GM12801 (cell line): ENCODE data around the gene RTN4R.

ENCODE experiments used
- CTCF ChIP-seq: IDR thresholded peaks from one replicate; pipeline ENCODE4 v1.5.1; 2011; ENCODE audit warnings: control low read depth; ENCODE audit not compliant: insufficient read length; ENCODE audit errors: extremely low read depth

The RTN4R gene

GRCh38 chr22:20251491-20251890 lies 16.6 kb downstream of the RTN4R start:
- TF ChIP-seq CTCF: no peak

GRCh38 chr22:20249797-20250354 lies 18.2 kb downstream of the RTN4R start:
- TF ChIP-seq CTCF: no peak

- TF ChIP-seq CTCF: no peak
Observed at GRCh38 chr22:20248461-20248978, 19.6 kb downstream of the RTN4R start.

GRCh38 chr22:20247608-20248171 lies 20.4 kb downstream of the RTN4R start:
- no peak for TF ChIP-seq CTCF

- no peak for TF ChIP-seq CTCF
Observed at GRCh38 chr22:20247010-20247505, 21.1 kb downstream of the RTN4R start.

GRCh38 chr22:20246368-20247009 lies 21.6 kb downstream of the RTN4R start:
- no peak for TF ChIP-seq CTCF

GRCh38 chr22:20245577-20246367 lies 22.3 kb downstream of the RTN4R start:
- no peak for TF ChIP-seq CTCF
